ENCODE results near the gene TANGO6.

Gene TANGO6

GRCh38 chr16:68843482-68844210, at the start of gene TANGO6:
Gene TANGO6, plus strand, starts transcription at chr16:68843531. Its CDS starts 87 bp downstream, at chr16:68843618.
- TF ChIP-seq, protein P1, sequence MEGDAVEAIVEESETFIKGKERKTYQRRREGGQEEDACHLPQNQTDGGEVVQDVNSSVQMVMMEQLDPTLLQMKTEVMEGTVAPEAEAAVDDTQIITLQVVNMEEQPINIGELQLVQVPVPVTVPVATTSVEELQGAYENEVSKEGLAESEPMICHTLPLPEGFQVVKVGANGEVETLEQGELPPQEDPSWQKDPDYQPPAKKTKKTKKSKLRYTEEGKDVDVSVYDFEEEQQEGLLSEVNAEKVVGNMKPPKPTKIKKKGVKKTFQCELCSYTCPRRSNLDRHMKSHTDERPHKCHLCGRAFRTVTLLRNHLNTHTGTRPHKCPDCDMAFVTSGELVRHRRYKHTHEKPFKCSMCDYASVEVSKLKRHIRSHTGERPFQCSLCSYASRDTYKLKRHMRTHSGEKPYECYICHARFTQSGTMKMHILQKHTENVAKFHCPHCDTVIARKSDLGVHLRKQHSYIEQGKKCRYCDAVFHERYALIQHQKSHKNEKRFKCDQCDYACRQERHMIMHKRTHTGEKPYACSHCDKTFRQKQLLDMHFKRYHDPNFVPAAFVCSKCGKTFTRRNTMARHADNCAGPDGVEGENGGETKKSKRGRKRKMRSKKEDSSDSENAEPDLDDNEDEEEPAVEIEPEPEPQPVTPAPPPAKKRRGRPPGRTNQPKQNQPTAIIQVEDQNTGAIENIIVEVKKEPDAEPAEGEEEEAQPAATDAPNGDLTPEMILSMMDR (IDR thresholded peaks at IDR 0.05) = peak; percentile 39; the same call in 1 of the 2 replicates

- TF ChIP-seq, protein P1 (IDR thresholded peaks at IDR 0.05) = no peak
These were observed 44.9 kb upstream of the TANGO6 start for GRCh38 chr16:68798398-68798797.

GRCh38 chr16:68800257-68800875, 43.0 kb upstream of the TANGO6 start:
- TF ChIP-seq, protein P1 (IDR thresholded peaks at IDR 0.05) = peak; percentile 84

- TF ChIP-seq, protein P1 (IDR thresholded peaks at IDR 0.05) = no peak
These were observed 41.1 kb upstream of the TANGO6 start for GRCh38 chr16:68802190-68802589.

DNA sequence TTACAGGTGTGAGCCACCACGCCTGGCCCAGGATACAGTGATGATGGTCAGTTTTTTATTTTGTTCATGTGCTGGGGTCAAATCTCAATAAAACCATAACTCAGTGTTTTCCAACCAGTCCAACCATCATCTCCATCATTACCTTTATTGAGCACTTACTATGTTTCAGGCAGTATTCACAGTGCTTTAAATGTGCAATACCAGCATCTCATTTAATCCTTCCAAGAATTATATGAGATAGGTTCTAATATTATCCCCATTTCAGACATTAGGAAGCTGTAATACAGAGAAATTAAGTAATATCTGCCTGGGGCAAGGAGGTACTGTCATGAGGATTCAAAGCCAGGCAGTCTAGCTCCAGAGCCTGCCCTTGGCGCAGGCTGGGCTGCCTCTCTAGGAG, 36.9 kb upstream of the TANGO6 start:
- TF ChIP-seq, protein P1 (IDR thresholded peaks at IDR 0.05) = no peak

DNA sequence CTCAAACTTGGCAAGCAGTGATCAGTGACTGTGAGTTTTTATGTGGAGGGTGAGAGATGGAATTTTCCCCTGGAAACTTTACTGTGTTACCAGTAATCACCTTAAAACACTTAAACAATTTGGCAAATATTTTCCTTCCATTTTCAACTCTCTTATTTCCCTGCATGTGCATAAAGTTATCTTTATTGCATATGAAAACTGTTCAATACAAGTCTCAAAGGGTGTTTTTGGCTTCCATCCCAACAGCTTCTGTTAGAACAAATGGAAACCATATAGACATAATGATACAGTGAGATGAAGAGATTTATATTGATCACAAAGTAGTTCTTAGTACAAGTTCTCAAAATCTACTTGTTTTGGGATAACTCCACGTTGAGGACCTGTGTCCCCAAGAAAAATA, 36.4 kb upstream of the TANGO6 start:
- TF ChIP-seq, protein P1 (IDR thresholded peaks at IDR 0.05) = no peak

- TF ChIP-seq, protein P1 (IDR thresholded peaks at IDR 0.05) = no peak
These were observed 28.8 kb upstream of the TANGO6 start for GRCh38 chr16:68814516-68814915.

Measured in LNCAP (cell line).